HPDE6-E6E7 (cell line): ENCODE data around the gene HCAR1.
"Not testable (repeated sequence)": the region's sequence is repeated elsewhere in the genome, so short reads cannot be mapped to it uniquely, and the experiment has no call there.

Experiments used
- DNase-seq: peaks from one replicate; pipeline ENCODE4 v3.0.0; 2011; ENCODE audit warnings: missing footprints; ENCODE audit errors: extremely low spot score

The HCAR1 gene, protein sequence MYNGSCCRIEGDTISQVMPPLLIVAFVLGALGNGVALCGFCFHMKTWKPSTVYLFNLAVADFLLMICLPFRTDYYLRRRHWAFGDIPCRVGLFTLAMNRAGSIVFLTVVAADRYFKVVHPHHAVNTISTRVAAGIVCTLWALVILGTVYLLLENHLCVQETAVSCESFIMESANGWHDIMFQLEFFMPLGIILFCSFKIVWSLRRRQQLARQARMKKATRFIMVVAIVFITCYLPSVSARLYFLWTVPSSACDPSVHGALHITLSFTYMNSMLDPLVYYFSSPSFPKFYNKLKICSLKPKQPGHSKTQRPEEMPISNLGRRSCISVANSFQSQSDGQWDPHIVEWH

DNA sequence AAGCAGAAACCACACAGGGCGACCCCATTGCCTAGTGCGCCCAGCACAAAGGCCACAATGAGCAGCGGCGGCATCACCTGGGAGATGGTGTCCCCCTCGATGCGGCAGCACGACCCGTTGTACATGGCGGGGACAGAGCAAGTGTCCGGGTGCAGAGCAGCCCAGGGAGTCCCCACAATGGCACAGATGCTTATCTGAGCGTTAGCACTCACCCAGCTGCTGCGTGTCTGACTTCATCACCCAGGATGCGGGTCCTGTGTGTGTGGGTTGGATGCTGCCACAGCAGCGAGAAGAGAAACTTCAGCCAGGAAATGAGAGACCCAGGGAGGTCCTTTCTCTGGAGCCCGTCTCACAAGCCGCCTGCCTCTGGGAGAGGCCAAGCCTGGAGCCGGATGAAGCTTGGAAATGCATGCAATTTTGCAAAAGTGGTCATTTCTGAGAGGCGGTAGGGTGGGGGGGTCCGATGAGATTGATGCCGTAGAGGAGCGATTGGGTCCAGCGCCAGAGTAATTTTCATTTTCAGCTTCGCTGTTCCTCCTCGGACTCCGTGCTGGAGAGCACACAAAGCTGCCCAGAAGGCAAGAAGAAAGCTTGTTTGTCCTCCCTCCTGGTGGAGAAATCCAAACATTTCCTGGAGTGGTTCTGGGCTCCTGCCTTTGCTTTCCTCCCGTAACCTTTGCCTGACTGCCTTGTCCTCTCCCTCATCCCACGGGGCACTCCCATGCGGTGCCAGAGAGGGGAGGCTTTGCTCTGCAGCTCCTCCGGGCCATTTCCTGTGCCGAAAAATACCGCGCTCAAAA lies at the start of gene HCAR1:
Gene HCAR1, minus strand, starts transcription at position 630 of the 800 bp plus-strand sequence. Its CDS starts 505 bp downstream, at position 125.
- DNase-seq: no peak

DNA sequence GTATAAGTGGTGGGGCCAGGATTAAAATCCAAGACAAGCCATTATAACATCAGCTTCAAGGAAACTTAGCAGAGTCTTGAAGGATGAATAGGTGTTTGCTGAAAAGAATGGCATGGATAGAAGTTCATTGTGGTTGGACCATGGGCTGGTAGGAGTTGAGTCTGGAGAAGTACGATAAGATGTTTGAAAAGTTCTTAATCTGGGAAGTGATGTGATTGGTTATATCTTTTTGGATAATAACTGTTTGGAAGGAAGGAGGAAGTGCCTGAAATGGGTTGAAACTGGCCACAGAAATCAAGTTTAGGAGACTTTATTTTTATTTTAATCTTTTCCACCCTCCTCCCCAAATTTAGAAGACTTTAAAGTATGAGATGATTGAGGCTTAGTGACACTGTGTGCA lies 26.9 kb upstream of the HCAR1 start:
- DNase-seq: no peak

DNA sequence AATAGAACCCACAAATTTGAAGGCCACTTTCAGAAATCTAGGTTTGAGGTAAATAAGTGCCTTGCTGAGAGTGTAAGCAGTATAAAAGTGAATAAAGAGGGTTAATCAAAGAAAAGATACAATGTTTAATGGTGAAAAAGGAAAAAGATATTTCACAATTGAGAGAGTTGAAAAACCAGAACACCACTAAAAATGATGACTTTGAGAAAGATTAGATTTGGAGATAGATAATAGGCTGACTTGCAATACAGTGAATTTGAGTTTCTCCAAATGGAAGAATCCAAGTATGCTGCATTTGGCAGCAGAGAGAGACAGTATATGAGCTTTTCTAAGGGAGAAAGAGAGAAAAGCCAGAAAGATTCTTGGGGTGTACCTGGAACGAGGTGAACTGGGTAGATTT lies 24.1 kb upstream of the HCAR1 start:
- no peak for DNase-seq

DNA sequence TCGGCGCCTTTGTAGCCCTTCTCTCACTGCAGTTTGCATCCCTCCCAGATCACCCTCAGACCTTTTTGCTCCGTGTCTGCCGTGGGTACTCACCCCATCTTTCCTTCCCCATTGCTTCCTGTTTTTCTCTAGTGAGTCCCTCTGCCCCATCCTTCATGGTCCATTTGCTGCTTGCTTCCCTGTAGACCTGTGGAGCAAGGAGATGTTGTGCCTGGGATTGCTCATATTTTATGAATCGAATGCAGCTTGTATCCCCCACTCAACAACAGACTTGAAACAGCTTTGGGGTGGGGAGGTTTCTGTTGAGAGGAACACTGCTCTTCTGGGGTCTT lies 22.6 kb upstream of the HCAR1 start:
- no peak for DNase-seq

DNA sequence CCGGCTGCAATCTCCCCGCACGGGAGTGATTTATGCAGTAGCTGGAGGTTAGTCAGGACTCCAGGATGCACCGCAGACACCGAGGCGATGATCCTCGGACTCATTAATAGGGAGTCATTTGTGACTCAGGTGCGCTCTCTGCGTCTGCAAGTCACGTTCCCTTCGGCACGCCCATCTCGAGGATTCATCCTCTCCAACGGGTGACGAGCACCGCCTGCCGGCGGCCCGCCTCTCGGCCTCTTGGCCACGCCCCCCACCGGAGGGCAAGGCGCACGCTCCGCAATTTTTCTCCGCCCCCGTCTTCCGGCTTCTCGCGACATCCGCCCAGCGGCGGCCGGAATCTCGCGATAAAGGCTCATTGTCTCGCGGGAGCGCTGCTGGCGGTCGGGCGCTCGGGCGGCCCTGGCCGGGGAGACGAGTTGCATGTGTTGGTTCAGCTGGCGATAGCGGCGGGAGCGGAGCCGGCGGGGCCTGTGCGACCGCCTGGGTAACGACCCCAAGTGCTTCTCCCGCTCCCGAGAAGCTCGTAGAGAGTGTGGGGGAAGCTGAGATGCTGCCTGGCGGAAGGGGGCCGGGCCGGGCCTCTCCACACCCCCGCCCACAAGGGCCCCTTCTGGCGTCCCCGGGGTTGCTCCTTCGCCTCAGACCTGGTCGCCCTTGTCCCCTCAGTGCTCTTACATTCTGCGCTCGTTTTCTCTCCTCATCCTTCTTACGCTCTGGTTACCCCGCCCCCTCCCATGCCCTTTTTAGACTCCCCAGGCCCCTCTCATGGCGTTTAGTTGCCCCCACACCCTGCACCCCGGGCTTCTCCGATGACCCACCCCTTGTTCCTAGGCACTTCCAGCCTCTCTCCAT lies 22.0 kb upstream of the HCAR1 start, which contains the start of gene DENR:
Gene DENR, plus strand, starts transcription at position 361 of the 855 bp plus-strand sequence. CDS start 878 bp downstream, outside the sequence.
- DNase-seq: peak; percentile 98

DNA sequence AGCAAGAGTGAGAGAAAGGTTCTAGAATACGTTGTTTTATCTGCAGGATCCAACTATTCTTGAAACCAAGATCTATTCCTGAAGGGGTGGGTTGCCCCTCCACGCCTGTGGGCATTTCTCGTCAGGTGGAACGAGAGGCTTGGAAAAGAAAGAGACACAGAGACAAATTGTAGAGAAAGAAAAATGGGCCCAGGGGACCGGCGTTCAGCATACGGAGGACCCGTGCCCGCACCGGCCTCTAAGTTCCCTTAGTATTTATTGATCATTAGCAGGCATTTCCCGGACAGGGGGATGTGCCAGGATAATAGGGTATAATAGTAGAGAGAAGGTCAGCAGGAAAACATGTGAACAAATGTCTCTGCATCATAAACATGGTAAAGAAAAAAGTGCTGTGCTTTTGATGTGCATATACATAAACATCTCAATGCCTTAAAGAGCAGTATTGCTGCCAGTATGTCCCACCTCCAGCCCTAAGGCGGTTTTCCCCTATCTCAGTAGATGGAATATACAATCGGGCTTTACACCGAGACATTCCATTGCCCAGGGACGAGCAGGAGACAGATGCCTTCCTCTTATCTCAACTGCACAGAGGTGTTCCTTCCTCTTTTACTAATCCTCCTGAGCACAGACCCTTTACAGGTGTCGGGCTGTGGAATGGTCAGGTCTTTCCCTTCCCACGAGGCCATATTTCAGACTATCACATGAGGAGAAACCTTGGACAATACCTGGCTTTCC lies 20.3 kb upstream of the HCAR1 start:
- DNase-seq: not testable (repeated sequence)

DNA sequence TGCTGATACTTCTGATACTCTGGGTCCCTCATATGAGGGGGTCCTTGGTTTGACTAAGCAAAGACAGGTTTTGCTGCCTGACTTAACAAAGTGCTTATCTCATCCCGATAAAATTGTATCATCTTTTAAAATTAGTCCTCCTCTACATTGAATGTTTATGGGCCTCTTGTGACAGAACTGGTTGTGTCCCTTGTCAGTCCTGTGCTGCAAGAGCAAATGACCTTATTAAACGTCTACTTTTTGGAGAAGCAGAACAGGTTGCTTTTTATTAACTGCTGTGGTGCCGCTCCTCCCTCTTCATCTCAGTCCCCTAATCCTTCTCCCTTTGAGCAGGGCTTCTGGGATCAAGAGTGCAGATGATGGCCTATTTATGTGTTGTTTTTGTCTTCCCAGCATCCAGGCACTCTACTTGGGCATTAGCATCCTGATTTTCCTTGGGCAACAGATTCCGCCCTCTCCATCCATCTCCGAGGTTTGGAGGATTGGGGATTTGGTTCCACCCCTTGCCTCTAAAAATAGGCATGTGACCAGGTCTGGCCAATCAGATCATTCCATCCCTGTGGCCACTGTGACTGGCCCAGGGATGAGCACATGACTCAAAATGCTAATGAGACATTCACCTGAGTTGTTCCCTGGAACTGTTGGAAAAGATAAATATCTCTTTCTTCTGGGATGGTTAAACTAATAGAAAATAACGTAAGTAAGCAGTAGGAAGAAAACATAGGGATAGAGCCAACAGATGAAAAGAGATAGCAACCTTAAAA lies 19.1 kb upstream of the HCAR1 start:
- no peak for DNase-seq

DNA sequence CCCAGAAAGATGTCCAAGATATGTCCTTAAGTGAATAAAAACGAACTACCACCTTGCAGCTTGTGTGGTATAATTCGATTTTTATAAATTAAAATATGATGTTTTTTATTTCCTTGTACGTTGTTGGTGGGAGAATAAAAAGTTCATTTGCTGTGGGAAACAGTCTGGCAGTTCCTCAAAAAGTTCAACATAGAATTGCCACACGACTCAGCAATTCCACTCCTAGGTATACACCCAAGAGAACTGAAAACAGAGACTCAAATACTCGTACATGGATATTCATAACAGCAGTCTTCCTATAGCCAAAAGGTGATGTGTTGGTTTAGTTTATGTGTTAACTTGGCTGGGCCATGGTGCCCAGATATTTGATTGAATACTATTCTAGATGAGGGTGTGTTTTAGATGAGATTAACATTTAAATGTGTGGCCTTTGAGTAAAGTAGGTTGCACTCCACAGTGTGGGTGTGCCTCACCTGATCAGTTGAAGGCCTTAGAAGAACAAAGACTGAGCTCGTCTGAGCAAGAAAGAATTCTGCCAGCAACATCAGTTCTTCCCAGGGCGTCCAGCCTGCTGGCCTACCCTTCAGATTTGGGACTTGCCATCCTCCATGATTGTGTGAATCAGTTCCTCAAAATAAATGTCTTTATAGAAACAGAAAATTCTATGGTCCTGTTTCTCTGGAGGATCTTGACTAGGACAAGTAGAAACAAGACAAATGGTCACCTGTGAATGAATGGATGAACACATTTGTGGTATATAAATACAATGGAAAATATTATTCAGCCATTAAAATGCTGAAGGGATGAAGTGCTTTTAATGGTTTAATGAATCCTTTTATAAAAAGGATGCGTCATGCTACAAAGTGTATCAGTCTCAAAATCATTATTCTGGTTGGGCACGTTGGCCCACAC lies 16.8 kb upstream of the HCAR1 start:
- DNase-seq: no peak

DNA sequence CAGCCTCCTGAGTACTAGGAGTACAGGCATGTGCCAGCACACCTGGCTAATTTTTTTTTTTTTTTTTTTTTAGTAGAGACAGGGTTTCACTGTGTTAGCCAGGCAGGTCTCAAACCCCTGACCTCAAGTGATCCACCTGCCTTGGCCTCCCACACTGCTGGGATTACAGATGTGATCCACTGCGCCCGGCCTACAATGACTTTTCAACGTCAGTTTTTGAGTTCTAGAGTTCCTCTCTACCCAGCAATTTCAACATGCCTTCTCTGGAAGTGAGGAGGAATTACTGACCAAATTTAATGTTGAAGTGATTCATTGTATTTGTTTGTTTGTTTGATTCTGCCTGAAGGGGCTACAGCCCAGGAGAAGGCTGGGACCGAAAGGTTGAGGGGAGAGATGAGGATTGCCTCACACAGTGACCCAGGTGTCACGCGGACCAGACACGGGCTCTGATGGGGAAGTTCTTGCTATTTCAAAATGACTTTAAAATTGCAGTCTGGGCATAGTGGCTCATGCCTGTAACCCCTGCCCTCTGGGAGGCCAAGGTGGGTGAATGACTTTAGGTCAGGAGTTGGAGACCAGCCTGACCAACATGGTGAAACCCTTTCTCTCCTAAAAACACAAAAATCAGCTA lies 13.4 kb upstream of the HCAR1 start:
- no peak for DNase-seq

DNA sequence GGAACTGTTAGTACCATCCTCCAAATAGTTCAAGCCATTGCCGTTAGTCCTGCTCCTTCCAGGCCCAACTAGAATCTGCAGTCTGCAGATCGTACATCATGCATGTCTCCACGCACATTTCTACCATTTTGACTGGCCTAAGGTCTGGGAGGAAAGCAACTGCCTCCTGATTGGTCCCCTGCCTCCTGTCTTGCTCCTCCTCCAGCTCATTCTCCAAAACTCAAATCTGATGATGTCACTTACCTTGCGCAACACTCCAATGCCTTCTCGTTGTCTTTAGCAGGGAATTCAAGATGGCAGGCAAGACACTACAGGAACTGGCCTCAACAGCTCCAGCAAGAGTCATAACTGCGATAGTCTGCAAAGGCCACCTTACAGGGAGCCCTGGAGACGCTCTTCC lies 9.7 kb upstream of the HCAR1 start:
- DNase-seq: no peak

DNA sequence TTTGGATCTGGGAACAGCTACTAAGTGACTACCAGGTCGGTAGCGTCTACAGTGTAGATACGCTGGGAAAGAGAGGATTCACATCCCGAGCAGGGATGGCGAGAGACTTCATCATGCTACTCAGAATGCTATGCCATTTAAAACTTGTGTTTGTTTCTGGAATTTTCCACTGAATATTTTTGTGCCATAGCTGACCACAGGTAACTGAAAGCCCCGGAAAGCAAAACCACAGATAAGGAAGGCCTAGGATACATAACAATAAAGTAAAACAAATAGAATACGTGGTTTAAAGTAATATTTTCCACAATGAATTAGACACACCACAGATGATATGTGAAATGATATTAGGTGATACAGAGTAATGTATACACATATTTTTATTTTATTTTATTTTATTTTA lies 7.9 kb upstream of the HCAR1 start:
- DNase-seq: no peak

DNA sequence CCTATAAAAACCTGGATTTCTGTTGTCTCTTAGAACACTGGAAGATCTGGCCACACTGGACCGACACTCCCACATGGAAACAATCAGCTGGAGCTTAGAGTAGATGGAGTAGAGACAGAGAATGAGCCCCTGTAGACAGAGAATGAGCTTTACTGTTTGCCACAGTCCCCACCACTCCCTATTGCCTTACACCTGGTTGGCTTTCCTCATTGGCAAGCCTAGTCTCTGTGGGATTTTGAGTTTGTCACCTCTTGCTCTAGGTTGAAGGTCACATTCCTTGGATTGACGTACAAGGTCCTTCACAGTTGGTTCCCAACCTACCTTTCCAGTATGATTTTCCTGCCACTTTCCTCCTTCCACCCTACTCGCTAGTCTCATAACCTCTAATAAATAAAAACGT lies 2.0 kb upstream of the HCAR1 start:
- no peak for DNase-seq

DNA sequence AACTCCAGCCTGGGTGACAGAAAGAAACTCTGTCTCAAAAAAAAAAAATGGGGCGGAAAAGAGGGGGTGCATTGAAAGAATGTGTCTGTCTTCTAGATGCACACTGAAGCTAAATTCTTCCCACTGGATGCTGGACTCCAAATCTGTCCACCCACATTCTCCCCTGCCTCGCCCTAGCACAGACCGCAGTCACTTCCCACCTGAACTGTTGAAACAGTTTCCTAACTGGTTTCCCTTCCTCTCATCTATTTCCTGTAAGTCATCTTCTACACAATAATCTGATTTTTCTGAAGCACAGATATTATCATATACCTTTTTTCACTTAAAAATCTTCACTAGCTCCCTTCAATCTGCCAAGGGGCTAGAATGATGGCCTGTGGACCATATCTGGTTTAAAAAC lies 1.5 kb upstream of the HCAR1 start:
- no peak for DNase-seq

DNA sequence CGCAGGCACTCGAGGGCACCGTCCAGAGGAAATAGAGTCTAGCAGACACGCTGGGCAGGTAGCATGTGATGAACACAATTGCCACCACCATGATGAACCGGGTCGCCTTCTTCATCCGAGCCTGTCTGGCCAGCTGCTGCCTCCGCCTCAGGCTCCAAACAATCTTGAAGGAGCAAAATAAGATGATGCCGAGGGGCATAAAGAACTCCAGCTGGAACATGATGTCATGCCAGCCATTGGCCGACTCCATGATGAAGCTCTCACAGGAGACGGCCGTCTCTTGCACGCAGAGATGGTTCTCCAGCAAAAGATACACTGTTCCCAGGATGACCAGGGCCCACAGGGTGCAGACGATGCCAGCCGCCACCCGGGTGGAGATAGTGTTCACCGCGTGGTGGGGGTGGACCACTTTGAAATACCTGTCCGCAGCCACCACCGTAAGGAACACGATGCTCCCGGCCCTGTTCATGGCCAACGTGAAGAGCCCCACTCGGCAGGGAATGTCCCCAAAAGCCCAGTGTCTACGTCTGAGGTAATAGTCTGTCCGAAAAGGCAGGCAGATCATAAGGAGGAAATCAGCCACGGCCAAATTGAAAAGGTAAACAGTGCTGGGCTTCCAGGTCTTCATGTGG lies 945 bp downstream of the HCAR1 start:
- no peak for DNase-seq

DNA sequence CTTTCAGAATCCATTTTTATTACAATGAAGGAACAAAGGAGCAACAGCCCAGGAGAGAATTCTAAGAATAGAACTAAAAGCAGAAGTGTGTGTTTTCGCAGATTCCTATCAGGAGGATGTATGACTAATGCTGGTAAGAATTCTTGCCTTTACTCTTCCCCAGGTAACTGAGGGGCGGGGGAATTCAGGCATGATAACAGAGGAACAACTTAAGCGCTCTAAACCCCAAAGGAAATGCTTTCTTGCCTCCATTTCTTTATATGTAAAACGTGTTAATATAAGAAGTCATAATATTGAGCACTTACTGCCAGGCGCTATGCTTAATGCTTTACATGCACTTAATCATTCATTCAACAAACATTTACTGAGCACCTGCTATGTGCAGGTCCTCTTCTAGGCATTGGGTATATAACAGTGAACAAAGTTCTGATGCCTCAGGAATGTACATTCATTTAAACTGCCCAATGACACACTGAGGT lies 4.5 kb downstream of the HCAR1 start:
- DNase-seq: peak; percentile 67

DNA sequence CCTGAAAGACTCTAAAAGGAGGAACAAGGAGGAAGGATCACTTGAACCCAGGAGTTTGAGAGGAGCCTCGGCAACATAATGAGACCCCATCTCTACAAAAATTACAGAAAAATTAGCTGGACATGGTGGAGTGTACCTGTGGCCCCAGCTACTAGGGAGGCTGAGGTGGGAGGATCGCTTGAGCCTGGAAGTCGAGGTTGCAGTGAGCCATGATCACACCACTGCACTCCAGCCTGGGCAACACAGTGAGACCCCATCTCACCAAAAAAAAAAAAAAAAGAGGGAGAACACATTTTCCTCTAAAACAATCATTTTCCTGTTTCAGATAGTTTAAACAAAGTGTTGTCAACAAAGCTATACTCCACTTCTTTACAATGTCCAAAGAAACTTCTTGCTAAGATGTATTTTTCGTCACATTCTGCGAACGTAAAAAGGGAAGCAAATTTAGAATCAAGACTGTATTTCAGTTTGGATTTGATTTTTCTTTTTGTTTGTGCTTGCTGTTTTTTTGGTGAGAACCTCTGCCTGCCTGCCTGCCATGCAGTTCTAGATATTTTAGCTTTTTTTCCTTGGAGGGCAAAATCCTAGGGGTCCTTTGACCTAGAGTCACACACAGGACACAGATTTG lies 5.1 kb downstream of the HCAR1 start:
- no peak for DNase-seq

DNA sequence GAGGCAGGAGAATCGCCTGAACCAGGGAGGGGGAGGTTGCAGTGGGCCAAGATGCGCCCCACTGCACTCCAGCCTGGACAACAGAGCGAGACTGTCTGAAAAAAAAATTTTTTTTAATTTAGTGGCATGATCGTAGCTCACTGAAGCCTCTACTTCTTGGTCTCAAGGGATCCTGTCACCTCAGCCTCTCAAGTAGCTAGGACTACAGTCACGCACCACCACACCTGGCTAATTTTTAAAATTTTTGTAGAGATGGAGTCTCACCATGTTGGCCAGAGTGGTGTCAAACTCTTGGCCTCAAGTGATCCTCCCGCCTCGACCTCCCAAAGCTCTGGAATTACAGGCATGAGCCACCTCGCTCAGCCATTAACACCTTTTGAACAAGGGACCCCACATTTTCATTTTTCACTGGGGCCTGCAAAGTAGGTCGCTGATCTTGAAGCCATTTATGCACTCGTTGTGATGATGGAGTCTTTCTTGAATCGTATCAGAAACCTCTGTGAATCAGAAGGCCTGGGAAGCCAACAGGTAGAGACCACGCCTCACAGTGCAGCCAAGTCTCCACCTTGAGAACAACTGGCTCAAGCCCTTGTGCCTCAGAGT lies 5.9 kb downstream of the HCAR1 start:
- no peak for DNase-seq

DNA sequence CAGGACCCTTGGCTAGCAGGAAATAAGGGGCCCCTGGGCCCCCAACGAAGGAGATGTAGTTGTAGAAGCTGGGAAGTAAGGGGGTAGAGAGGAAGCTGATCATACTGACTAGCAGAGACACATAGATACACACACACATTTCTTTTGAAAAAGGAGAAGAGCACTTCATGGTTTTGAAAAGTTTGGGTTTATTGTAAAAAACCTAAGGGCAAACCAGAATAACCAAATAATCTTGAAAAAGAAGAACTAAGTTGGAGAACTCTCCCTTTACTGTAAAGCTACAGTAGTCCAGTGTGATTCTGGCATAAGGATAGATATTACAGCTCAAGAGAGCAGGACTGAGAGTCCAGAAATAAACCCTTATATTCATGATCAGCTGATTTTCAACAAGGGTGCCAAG lies 8.3 kb downstream of the HCAR1 start:
- DNase-seq: no peak
